Lung (tissue), 12 donors: Measurements from ENCODE around the gene PRMT2. TPM values are rescaled to one million over a fixed set of nuclear protein-coding genes. Genes with fewer than 3 reads are reported as not detected.

Experiments used
- ATAC-seq: fragments of 200-7000 bp; cut with Tn5 transposase; one replicate; pipeline ENCODE4 v1.9.1; 2020; ENCODE audit warnings: moderate number of reproducible peaks; ENCODE audit not compliant: insufficient read depth, low FRiP score
- DNase-seq, 3 donors: peaks; one replicate each; pipeline ENCODE4 v3.0.0-alpha.2; 2013 to 2017
- H3K27ac ChIP-seq, 2 donors: one replicate each; pipeline ENCODE4 v1.5.1; 2013; ENCODE audit warnings: mild to moderate bottlenecking in 2 of 2, moderate library complexity in 2 of 2, control low read depth in 1 of 2, inconsistent platforms in 1 of 2, low read depth in 1 of 2, low read length in 1 of 2
- H3K27me3 ChIP-seq, 3 donors: one replicate each; pipeline ENCODE4 v1.5.1; 2013; ENCODE audit warnings: low read length in 2 of 3; ENCODE audit not compliant: control insufficient read depth in 3 of 3, insufficient read depth in 3 of 3
- H3K36me3 ChIP-seq, 4 donors: one replicate each; pipeline ENCODE4 v1.5.1; 2013; ENCODE audit warnings: low read length in 4 of 4, mild to moderate bottlenecking in 1 of 4, moderate library complexity in 1 of 4; ENCODE audit not compliant: control insufficient read depth in 4 of 4, insufficient read depth in 4 of 4
- H3K4me1 ChIP-seq, 5 donors: one replicate each; pipeline ENCODE4 v1.5.1; 2013; ENCODE audit warnings: low read length in 5 of 5, mild to moderate bottlenecking in 2 of 5, moderate library complexity in 1 of 5; ENCODE audit not compliant: control insufficient read depth in 5 of 5, insufficient read depth in 5 of 5
- H3K4me3 ChIP-seq: one replicate; pipeline ENCODE4 v1.5.1; 2013; ENCODE audit warnings: mild to moderate bottlenecking, control low read depth, moderate library complexity
- H3K9ac ChIP-seq, 2 donors: one replicate each; pipeline ENCODE4 v1.5.1; 2013; ENCODE audit warnings: low read length in 2 of 2, control low read depth in 1 of 2; ENCODE audit not compliant: insufficient read depth in 1 of 2
- H3K9me3 ChIP-seq, 4 donors: one replicate each; pipeline ENCODE4 v1.5.1; 2013; ENCODE audit warnings: low read length in 3 of 4, mild to moderate bottlenecking in 1 of 4, moderate library complexity in 1 of 4; ENCODE audit not compliant: control insufficient read depth in 4 of 4, insufficient read depth in 3 of 4
- WGBS, 2 donors: extraction: QIAGEN DNeasy Blood & Tissue Kit; methylation state at CpG; one replicate each; pipeline ENCODE4 v1.1.7; 2013; 5-methylcytosine and 5-hydroxymethylcytosine counted together
- polyA plus RNA-seq, 2 donors: library from polyadenylated mRNA; stranded (reverse); fragments of 200-250 nt; gene quantifications; one replicate each; pipeline ENCODE4 v1.2.1, GENCODE V29; 2013
- total RNA-seq, 2 donors: library from RNA; depleted of rRNA in 1 of 2; stranded (reverse); fragments of >200 nt in 1 of 2; gene quantifications; one replicate each; pipeline ENCODE4 v1.2.1, GENCODE V29; 2014 to 2021
- TF ChIP-seq, protein P1 (sequence below): IDR thresholded peaks from 2 replicates; pipeline ENCODE4 v1.5.1; 2012; ENCODE audit warnings: mild to moderate bottlenecking; ENCODE audit errors: control extremely low read depth, extremely low read depth
- donor health status: control.
- donor health status: control.
- donor health status: Bipolar disorder and iron deficiency.
- donor health status: healthy.
- donor health status: DM: yes; HTN: yes; CAD: no.

Gene PRMT2
- total and polyA plus RNA-seq, 4 donors: 58.2 to 114 (median 90.8) TPM

- Histone ChIP-seq H3K36me3 (no peaks in the 10 kb centered on the region), H3K9ac (no peak overlapping the region), H3K9me3 (peaks cover 0 to 8% (median 1%) of the 10 kb centered on the region in 4 donors), H3K4me1 (peaks cover 0 to 8% (median 2%) of the 10 kb centered on the region in 5 donors), H3K27me3 (no peaks in the 10 kb centered on the region), H3K27ac (no peak overlapping the region), H3K4me3 (no peak overlapping the region)
- ATAC-seq (no peak), DNase-seq (no peak)
- WGBS, 2 donors: 85 to 90% methylated on average over 2 of the region's 2 CpGs
- TF ChIP-seq, protein P1, sequence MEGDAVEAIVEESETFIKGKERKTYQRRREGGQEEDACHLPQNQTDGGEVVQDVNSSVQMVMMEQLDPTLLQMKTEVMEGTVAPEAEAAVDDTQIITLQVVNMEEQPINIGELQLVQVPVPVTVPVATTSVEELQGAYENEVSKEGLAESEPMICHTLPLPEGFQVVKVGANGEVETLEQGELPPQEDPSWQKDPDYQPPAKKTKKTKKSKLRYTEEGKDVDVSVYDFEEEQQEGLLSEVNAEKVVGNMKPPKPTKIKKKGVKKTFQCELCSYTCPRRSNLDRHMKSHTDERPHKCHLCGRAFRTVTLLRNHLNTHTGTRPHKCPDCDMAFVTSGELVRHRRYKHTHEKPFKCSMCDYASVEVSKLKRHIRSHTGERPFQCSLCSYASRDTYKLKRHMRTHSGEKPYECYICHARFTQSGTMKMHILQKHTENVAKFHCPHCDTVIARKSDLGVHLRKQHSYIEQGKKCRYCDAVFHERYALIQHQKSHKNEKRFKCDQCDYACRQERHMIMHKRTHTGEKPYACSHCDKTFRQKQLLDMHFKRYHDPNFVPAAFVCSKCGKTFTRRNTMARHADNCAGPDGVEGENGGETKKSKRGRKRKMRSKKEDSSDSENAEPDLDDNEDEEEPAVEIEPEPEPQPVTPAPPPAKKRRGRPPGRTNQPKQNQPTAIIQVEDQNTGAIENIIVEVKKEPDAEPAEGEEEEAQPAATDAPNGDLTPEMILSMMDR: no peak
Measured at GRCh38 chr21:46607636-46608035, 27.8 kb upstream of the PRMT2 start.

DNA sequence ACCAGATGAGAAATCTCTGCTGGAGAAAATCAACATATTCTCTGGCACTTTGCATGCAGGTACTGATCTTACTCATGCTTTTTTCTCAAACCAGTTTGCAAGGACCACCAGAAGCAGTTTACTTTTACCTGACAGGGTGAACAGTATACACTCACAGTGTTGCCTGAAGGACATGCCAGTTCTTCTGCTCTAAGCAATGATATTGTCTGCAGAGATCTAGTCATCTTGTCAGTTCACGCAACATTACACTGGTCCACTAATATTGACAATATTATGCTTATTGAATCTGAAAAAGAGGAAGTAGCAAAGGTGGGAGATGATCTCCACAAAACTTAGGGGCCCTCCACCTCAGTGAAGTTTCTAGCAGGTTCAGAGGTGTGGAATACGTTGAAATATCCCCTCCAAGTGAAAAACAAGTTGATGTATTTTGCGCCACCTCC lies 26.8 kb upstream of the PRMT2 start:
- H3K36me3 ChIP-seq: no peaks in the 10 kb centered on the region
- TF ChIP-seq, protein P1: no peak
- WGBS, 2 donors: 88 to 89% methylated on average over 3 of the region's 3 CpGs
- H3K4me3 ChIP-seq: no peak overlapping the region
- no peak overlapping the region for H3K9ac ChIP-seq
- ATAC-seq (no peak), DNase-seq (no peak)
- no peak overlapping the region for H3K27ac ChIP-seq
- no peaks in the 10 kb centered on the region for H3K27me3 ChIP-seq
- peaks cover 0 to 5% (median 2%) of the 10 kb centered on the region in 5 donors for H3K4me1 ChIP-seq
- H3K9me3 ChIP-seq: peaks cover 0 to 8% (median 1%) of the 10 kb centered on the region in 4 donors

GRCh38 chr21:46610018-46610701 lies 25.3 kb upstream of the PRMT2 start:
- DNase-seq (no peak), ATAC-seq (no peak)
- TF ChIP-seq, protein P1: no peak
- Histone ChIP-seq H3K4me1 (peaks cover 0 to 5% (median 2%) of the 10 kb centered on the region in 5 donors), H3K4me3 (no peak overlapping the region), H3K27me3 (no peaks in the 10 kb centered on the region), H3K27ac (no peak overlapping the region), H3K9me3 (peaks cover 0 to 8% (median 1%) of the 10 kb centered on the region in 4 donors), H3K9ac (no peak overlapping the region), H3K36me3 (no peaks in the 10 kb centered on the region)
- WGBS, 2 donors: 88 to 95% methylated on average over 6 of the region's 6 CpGs

DNA sequence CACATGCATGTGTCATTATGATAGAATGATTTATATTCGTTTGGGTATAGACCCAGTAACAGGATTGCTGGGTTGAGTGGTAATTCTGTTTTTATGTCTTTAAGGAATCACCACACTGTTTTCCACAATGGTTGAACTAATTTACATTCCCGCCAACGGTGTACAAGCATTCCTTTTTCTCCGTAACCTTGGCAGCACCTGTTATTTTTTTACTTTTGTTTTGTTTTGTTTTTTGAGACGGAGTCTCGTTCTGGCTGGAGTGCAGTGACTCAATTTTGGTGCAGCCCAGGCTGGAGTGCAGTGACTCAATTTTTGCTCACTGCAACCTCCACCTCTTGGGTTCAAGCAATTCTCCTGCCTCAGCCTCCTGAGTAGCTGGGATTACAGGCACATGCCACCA lies 22.1 kb upstream of the PRMT2 start:
- H3K4me1 ChIP-seq: peaks cover 0 to 4% (median 0%) of the 10 kb centered on the region in 5 donors
- no peaks in the 10 kb centered on the region for H3K27me3 ChIP-seq
- 87 to 92% methylated on average over 6 of the region's 6 CpGs for WGBS, 2 donors
- H3K9ac ChIP-seq: no peak overlapping the region
- ATAC-seq: no peak
- H3K36me3 ChIP-seq: no peaks in the 10 kb centered on the region
- peaks cover 0 to 8% (median 1%) of the 10 kb centered on the region in 4 donors for H3K9me3 ChIP-seq
- H3K27ac ChIP-seq: no peak overlapping the region
- no peak for DNase-seq
- H3K4me3 ChIP-seq: no peak overlapping the region
- TF ChIP-seq, protein P1: no peak
